ENCODE results near the gene TMEM131.
"Not testable (repeated sequence)": the region's sequence is repeated elsewhere in the genome, so short reads cannot be mapped to it uniquely, and the experiment has no call there.

Gene TMEM131

GRCh38 chr2:97957432-97958183, 38.1 kb downstream of the TMEM131 start:
- no peaks in the 10 kb centered on the region for H3K36me3 ChIP-seq (ENCODE audit: control insufficient read depth, insufficient read depth, low read length)
- H3K9ac ChIP-seq (ENCODE audit: low read length) = no peak overlapping the region
- H3K4me1 ChIP-seq (ENCODE audit: control insufficient read depth, insufficient read depth, low read length) = no peaks in the 10 kb centered on the region
- no peaks in the 10 kb centered on the region for H3K27me3 ChIP-seq (ENCODE audit: control insufficient read depth, insufficient read depth, low read length)
- H3K27ac ChIP-seq (ENCODE audit: low read depth, low read length) = no peak overlapping the region
- H3K4me3 ChIP-seq (ENCODE audit: low read length) = no peak overlapping the region

- not testable (repeated sequence) for H3K36me3 ChIP-seq (ENCODE audit: control insufficient read depth, insufficient read depth, low read length); H3K27me3 ChIP-seq (ENCODE audit: control insufficient read depth, insufficient read depth, low read length); H3K27ac ChIP-seq (ENCODE audit: low read depth, low read length)
Observed at GRCh38 chr2:97956753-97957152, 39.0 kb downstream of the TMEM131 start.

GRCh38 chr2:97953853-97954252, 41.9 kb downstream of the TMEM131 start:
- no peak overlapping the region for H3K4me3 ChIP-seq (ENCODE audit: low read length)
- H3K4me1 ChIP-seq (ENCODE audit: control insufficient read depth, insufficient read depth, low read length) = peaks cover 2% of the 10 kb centered on the region
- no peak overlapping the region for H3K9ac ChIP-seq (ENCODE audit: low read length)
- no peak overlapping the region for H3K27ac ChIP-seq (ENCODE audit: low read depth, low read length)
- H3K27me3 ChIP-seq (ENCODE audit: control insufficient read depth, insufficient read depth, low read length) = no peaks in the 10 kb centered on the region
- H3K36me3 ChIP-seq (ENCODE audit: control insufficient read depth, insufficient read depth, low read length) = no peaks in the 10 kb centered on the region

More at GRCh38 chr2:97956753-97957152, 39.0 kb downstream of the TMEM131 start:
- H3K9ac ChIP-seq (ENCODE audit: low read length); H3K4me3 ChIP-seq (ENCODE audit: low read length); H3K4me1 ChIP-seq (ENCODE audit: control insufficient read depth, insufficient read depth, low read length): not testable (repeated sequence)

- H3K4me1 ChIP-seq (ENCODE audit: control insufficient read depth, insufficient read depth, low read length) = peaks cover 2% of the 10 kb centered on the region
- no peak overlapping the region for H3K27ac ChIP-seq (ENCODE audit: low read depth, low read length)
- H3K27me3 ChIP-seq (ENCODE audit: control insufficient read depth, insufficient read depth, low read length) = no peaks in the 10 kb centered on the region
Observed at GRCh38 chr2:97952357-97952756, 43.4 kb downstream of the TMEM131 start.

GRCh38 chr2:97951155-97951680, 44.5 kb downstream of the TMEM131 start:
- no peaks in the 10 kb centered on the region for H3K36me3 ChIP-seq (ENCODE audit: control insufficient read depth, insufficient read depth, low read length)
- H3K9ac ChIP-seq (ENCODE audit: low read length) = no peak overlapping the region
- H3K4me3 ChIP-seq (ENCODE audit: low read length) = no peak overlapping the region
- no peaks in the 10 kb centered on the region for H3K27me3 ChIP-seq (ENCODE audit: control insufficient read depth, insufficient read depth, low read length)
- H3K4me1 ChIP-seq (ENCODE audit: control insufficient read depth, insufficient read depth, low read length) = peaks cover 2% of the 10 kb centered on the region
- H3K27ac ChIP-seq (ENCODE audit: low read depth, low read length) = no peak overlapping the region

More at GRCh38 chr2:97952357-97952756, 43.4 kb downstream of the TMEM131 start:
- Histone ChIP-seq H3K36me3 (ENCODE audit: control insufficient read depth, insufficient read depth, low read length) (no peaks in the 10 kb centered on the region), H3K9ac (ENCODE audit: low read length) (no peak overlapping the region), H3K4me3 (ENCODE audit: low read length) (no peak overlapping the region)

DNA sequence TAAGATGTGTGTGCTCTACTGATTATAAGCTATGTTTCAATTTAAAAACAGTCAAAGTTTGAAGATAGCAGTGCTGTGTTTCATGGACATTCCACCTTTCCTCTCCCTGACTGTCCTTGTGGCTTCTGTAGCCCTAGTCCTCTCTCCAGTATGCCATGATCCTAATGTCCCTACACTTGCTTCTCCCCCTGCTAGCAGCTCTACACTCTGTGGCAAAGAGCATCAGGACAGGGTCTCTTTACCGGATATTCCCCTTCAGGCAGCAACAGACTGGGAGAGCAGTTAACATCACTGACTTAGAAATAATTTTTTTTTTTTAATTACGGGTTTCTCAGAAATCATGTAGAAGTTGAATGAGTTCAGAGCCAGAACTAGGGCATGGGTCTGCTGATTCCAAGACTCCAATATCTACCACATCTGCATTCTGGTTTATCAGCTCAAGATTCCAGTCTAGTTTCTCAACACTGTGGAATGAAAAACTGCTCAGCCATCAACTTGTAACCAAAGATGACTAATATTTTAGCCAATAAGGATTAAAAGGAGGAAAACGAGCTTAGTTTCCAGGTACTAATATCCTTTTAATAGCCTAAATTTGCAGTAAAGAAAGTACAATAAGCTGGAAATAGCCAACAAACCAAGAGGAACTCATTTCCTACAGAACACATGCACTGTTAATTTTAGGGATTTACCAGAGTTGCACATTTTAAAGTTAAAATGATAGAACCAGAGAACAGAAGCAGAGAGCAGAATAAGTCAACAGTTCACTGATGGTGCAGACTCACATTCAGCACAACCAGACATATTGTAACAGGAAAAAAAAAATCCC, 45.2 kb downstream of the TMEM131 start:
- peaks cover 2% of the 10 kb centered on the region for H3K4me1 ChIP-seq (ENCODE audit: control insufficient read depth, insufficient read depth, low read length)
- no peak overlapping the region for H3K9ac ChIP-seq (ENCODE audit: low read length)
- no peaks in the 10 kb centered on the region for H3K36me3 ChIP-seq (ENCODE audit: control insufficient read depth, insufficient read depth, low read length)
- H3K27me3 ChIP-seq (ENCODE audit: control insufficient read depth, insufficient read depth, low read length) = no peaks in the 10 kb centered on the region
- H3K27ac ChIP-seq (ENCODE audit: low read depth, low read length) = no peak overlapping the region
- H3K4me3 ChIP-seq (ENCODE audit: low read length) = no peak overlapping the region

GRCh38 chr2:97948926-97949325, 46.8 kb downstream of the TMEM131 start:
- Histone ChIP-seq H3K4me3 (ENCODE audit: low read length) (no peak overlapping the region), H3K36me3 (ENCODE audit: control insufficient read depth, insufficient read depth, low read length) (no peaks in the 10 kb centered on the region), H3K27ac (ENCODE audit: low read depth, low read length) (no peak overlapping the region), H3K9ac (ENCODE audit: low read length) (no peak overlapping the region), H3K4me1 (ENCODE audit: control insufficient read depth, insufficient read depth, low read length) (peaks cover 2% of the 10 kb centered on the region), H3K27me3 (ENCODE audit: control insufficient read depth, insufficient read depth, low read length) (no peaks in the 10 kb centered on the region)

DNA sequence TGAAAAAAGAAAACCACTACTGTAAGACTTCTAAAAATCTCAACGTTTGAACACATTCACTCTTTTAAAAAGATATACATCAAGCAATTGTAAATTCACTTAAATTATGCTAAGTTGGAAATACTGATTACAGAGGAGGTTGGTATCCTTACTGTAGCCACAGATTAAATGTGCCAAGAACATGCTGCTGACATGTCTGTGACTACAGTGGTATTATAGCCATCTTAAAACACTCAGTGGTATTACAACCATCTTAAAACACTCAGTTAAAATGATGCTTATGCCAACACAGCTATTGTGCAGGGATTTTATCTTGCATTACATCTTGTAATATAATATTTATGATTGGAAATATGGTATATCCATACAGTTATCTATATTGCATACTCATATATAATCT, 50.0 kb downstream of the TMEM131 start:
- H3K4me1 ChIP-seq (ENCODE audit: control insufficient read depth, insufficient read depth, low read length) = peaks cover 2% of the 10 kb centered on the region
- H3K36me3 ChIP-seq (ENCODE audit: control insufficient read depth, insufficient read depth, low read length) = no peaks in the 10 kb centered on the region
- H3K27ac ChIP-seq (ENCODE audit: low read depth, low read length) = no peak overlapping the region
- no peak overlapping the region for H3K9ac ChIP-seq (ENCODE audit: low read length)
- no peaks in the 10 kb centered on the region for H3K27me3 ChIP-seq (ENCODE audit: control insufficient read depth, insufficient read depth, low read length)
- no peak overlapping the region for H3K4me3 ChIP-seq (ENCODE audit: low read length)

GRCh38 chr2:97936881-97937280, 58.9 kb downstream of the TMEM131 start:
- Histone ChIP-seq H3K27me3 (ENCODE audit: control insufficient read depth, insufficient read depth, low read length) (no peaks in the 10 kb centered on the region), H3K36me3 (ENCODE audit: control insufficient read depth, insufficient read depth, low read length) (no peaks in the 10 kb centered on the region), H3K9ac (ENCODE audit: low read length) (no peak overlapping the region), H3K27ac (ENCODE audit: low read depth, low read length) (no peak overlapping the region), H3K4me3 (ENCODE audit: low read length) (no peak overlapping the region), H3K4me1 (ENCODE audit: control insufficient read depth, insufficient read depth, low read length) (peaks cover 13% of the 10 kb centered on the region)

- Histone ChIP-seq H3K4me1 (ENCODE audit: control insufficient read depth, insufficient read depth, low read length) (peaks cover 13% of the 10 kb centered on the region), H3K36me3 (ENCODE audit: control insufficient read depth, insufficient read depth, low read length) (no peaks in the 10 kb centered on the region), H3K27me3 (ENCODE audit: control insufficient read depth, insufficient read depth, low read length) (no peaks in the 10 kb centered on the region), H3K27ac (ENCODE audit: low read depth, low read length) (no peak overlapping the region), H3K4me3 (ENCODE audit: low read length) (no peak overlapping the region), H3K9ac (ENCODE audit: low read length) (no peak overlapping the region)
Observed at GRCh38 chr2:97936199-97936598, 59.5 kb downstream of the TMEM131 start.

- Histone ChIP-seq H3K27ac (ENCODE audit: low read depth, low read length) (no peak overlapping the region), H3K36me3 (ENCODE audit: control insufficient read depth, insufficient read depth, low read length) (no peaks in the 10 kb centered on the region), H3K4me3 (ENCODE audit: low read length) (no peak overlapping the region), H3K4me1 (ENCODE audit: control insufficient read depth, insufficient read depth, low read length) (peaks cover 13% of the 10 kb centered on the region), H3K9ac (ENCODE audit: low read length) (no peak overlapping the region), H3K27me3 (ENCODE audit: control insufficient read depth, insufficient read depth, low read length) (no peaks in the 10 kb centered on the region)
Observed at GRCh38 chr2:97935719-97936161, 60.0 kb downstream of the TMEM131 start.

DNA sequence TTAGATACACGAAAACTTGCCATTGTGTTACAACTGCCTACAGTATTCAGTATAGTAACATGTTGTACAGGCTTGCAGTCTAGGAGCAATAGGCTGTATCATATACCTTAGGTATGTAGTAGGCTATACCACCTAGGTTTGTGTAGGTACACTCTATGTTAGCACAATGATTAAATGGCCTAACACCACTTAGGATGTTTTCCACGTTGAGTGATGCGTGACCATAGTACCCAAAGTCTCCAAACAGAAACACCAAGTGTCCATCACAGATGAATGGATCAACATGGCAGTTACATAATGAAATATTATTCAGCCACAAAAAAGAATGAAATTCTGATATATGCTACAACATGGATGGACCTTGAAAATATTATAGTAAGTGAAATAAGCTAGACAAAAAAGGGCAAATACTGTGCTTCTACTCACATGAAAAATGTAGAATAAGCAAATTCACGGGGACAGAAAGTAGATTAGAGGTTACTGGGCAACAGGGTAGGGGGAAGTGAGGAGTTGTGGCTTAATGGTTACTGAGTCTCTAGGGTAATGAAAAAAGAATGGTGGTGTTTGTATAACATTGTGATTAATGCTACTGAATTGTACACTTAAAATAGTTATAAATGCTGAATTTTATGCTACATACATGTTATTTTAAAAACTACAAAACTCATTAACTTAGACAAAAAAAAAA, 62.6 kb downstream of the TMEM131 start:
- no peak overlapping the region for H3K4me3 ChIP-seq (ENCODE audit: low read length)
- H3K4me1 ChIP-seq (ENCODE audit: control insufficient read depth, insufficient read depth, low read length) = peaks cover 13% of the 10 kb centered on the region
- no peak overlapping the region for H3K9ac ChIP-seq (ENCODE audit: low read length)
- no peaks in the 10 kb centered on the region for H3K27me3 ChIP-seq (ENCODE audit: control insufficient read depth, insufficient read depth, low read length)
- H3K36me3 ChIP-seq (ENCODE audit: control insufficient read depth, insufficient read depth, low read length) = no peaks in the 10 kb centered on the region
- no peak overlapping the region for H3K27ac ChIP-seq (ENCODE audit: low read depth, low read length)
